ENCODE results near the gene MAP1LC3B2. TPM values are rescaled to one million over a fixed set of nuclear protein-coding genes. Genes with fewer than 3 reads are reported as not detected.

Gene MAP1LC3B2
- total and polyA plus RNA-seq, 4 donors = 1.8 to 18.5 (median 11.0) TPM

DNA sequence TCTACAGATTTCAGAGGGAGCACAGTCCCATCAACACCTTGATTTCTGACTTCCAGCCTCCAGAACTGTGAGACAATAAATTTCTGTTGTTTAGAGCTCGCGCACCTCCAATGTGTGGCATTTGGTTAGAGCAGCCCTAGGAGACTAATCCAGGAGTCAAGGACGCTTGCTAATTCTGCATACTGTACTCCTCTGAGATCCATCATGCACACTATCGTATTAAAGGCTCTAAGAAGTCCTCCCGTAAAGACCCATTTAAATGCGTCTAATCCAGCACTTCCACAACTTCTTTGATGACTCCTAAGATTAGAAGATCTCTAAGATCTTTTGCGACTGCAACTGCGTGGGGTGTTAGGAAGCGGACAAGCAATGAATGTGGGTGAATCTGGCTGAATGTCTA lies 30.4 kb downstream of the MAP1LC3B2 start:
- no peaks in the 10 kb centered on the region for H3K36me3 ChIP-seq (ENCODE audit: control insufficient read depth, insufficient read depth, low read length)
- no peaks in the 10 kb centered on the region for H3K9me3 ChIP-seq (ENCODE audit: control insufficient read depth, insufficient read depth, low read length)
- no peak overlapping the region for H3K27ac ChIP-seq (ENCODE audit: low read depth, low read length)
- WGBS (ENCODE audit: insufficient coverage) = 60% methylated on average over 2 of the region's 9 CpGs
- no peak overlapping the region for H3K4me3 ChIP-seq (ENCODE audit: low read depth, low read length)
- H3K27me3 ChIP-seq (ENCODE audit: control insufficient read depth, insufficient read depth, low read length) = no peaks in the 10 kb centered on the region
- H3K4me1 ChIP-seq (ENCODE audit: control insufficient read depth, insufficient read depth, low read length) = peaks cover 11% of the 10 kb centered on the region
- peak in 1 of 6 donors; percentile 67 for DNase-seq (ENCODE audit: low read depth in 4 of 6, low spot score in 6 of 6)

DNA sequence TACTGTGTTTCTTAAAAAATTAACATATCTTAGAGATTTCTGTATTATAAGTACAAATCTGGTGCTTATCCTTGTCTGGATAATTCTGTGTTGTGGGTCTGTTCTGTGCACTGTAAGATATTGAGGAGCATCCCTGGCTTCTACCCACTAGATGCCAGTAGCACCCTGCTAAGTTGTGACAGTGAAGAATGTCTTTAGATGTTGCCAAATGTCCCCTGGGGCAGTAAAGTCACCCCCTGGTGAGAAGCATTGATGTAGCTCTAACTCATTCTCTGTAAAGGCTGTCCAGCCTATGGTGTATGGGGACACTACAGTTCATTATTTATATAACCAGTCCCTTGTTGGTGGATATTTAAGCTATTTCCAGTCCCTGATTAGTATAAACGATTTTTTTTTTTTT lies 31.4 kb downstream of the MAP1LC3B2 start:
- H3K27ac ChIP-seq (ENCODE audit: low read depth, low read length) = no peak overlapping the region
- H3K4me1 ChIP-seq (ENCODE audit: control insufficient read depth, insufficient read depth, low read length) = peaks cover 11% of the 10 kb centered on the region
- no peaks in the 10 kb centered on the region for H3K27me3 ChIP-seq (ENCODE audit: control insufficient read depth, insufficient read depth, low read length)
- no peak for DNase-seq (ENCODE audit: low read depth in 4 of 6, low spot score in 6 of 6)
- no peaks in the 10 kb centered on the region for H3K36me3 ChIP-seq (ENCODE audit: control insufficient read depth, insufficient read depth, low read length)
- H3K4me3 ChIP-seq (ENCODE audit: low read depth, low read length) = no peak overlapping the region
- no CpG with 5 or more reads among the region's 1 CpG for WGBS (ENCODE audit: insufficient coverage)
- no peaks in the 10 kb centered on the region for H3K9me3 ChIP-seq (ENCODE audit: control insufficient read depth, insufficient read depth, low read length)

DNA sequence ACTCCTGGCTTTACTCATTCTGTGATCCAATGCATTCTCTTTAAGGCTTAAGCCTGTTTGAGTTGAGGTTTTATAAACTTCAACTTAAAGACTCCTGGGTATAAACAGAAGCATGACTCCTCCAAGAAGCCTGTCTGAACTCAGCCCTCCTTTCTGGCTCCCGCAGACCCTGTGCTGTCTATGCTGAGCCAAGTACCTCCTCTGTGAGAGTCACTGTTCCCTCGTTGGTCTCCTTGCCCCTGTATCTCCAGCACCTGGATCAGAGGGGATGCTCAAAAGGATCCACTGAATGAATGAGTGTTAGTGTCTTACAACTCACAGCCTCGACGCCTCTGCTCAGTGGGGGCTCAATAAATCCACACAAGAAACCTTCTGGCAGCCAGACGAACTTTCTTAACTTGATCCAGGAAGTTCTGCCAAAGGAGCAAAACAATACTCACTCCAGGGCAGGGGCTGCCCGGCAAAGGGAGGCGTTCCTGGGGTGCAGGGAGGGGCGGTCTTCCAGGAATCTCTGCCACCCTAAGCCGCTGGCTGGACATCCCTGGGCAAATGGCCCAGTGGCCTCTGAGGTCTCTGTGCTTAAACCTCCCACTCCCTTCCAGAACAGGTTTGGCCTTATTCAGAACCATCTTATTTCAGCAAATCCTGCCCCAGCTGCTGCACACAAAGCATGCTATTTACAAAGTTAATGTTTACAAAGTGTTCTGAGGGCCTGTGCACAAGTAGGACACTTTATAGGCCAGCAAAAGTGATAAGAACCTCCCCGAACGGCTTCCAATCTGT lies 32.9 kb downstream of the MAP1LC3B2 start:
- H3K9me3 ChIP-seq (ENCODE audit: control insufficient read depth, insufficient read depth, low read length) = no peaks in the 10 kb centered on the region
- peak overlapping the region; percentile 41 for H3K27ac ChIP-seq (ENCODE audit: low read depth, low read length)
- peaks cover 11% of the 10 kb centered on the region for H3K4me1 ChIP-seq (ENCODE audit: control insufficient read depth, insufficient read depth, low read length)
- no peaks in the 10 kb centered on the region for H3K36me3 ChIP-seq (ENCODE audit: control insufficient read depth, insufficient read depth, low read length)
- peak in 3 of 6 donors; percentile 43 to 83 (median 65) for DNase-seq (ENCODE audit: low read depth in 4 of 6, low spot score in 6 of 6)
- 24% methylated on average over 9 of the region's 11 CpGs for WGBS (ENCODE audit: insufficient coverage)
- H3K27me3 ChIP-seq (ENCODE audit: control insufficient read depth, insufficient read depth, low read length) = no peaks in the 10 kb centered on the region
- H3K4me3 ChIP-seq (ENCODE audit: low read depth, low read length) = no peak overlapping the region

DNA sequence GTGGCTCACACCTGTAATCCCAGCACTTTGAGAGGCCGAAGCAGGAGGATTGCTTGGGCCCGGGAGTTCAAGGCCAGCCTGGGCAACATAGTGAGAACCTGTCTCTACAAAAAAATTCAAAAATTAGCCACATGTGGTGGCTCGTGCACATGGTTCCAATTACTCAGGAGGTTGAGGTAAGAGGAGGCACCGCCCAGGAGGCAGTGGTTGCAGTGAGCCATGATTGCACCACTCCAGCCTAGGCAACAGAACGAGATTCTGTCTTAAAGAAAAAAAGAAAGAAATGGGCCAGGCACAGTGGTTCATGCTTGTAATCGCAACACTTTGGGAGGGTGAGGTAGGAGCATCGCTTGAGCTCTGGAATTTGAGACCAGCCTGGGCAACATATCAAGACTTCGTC lies 33.5 kb downstream of the MAP1LC3B2 start:
- Histone ChIP-seq H3K4me1 (ENCODE audit: control insufficient read depth, insufficient read depth, low read length) (peaks cover 11% of the 10 kb centered on the region), H3K36me3 (ENCODE audit: control insufficient read depth, insufficient read depth, low read length) (no peaks in the 10 kb centered on the region), H3K27me3 (ENCODE audit: control insufficient read depth, insufficient read depth, low read length) (no peaks in the 10 kb centered on the region), H3K9me3 (ENCODE audit: control insufficient read depth, insufficient read depth, low read length) (no peaks in the 10 kb centered on the region), H3K27ac (ENCODE audit: low read depth, low read length) (peak overlapping the region; percentile 41), H3K4me3 (ENCODE audit: low read depth, low read length) (no peak overlapping the region)
- 92% methylated on average over 4 of the region's 8 CpGs for WGBS (ENCODE audit: insufficient coverage)
- DNase-seq (ENCODE audit: low read depth in 4 of 6, low spot score in 6 of 6) = no peak

DNA sequence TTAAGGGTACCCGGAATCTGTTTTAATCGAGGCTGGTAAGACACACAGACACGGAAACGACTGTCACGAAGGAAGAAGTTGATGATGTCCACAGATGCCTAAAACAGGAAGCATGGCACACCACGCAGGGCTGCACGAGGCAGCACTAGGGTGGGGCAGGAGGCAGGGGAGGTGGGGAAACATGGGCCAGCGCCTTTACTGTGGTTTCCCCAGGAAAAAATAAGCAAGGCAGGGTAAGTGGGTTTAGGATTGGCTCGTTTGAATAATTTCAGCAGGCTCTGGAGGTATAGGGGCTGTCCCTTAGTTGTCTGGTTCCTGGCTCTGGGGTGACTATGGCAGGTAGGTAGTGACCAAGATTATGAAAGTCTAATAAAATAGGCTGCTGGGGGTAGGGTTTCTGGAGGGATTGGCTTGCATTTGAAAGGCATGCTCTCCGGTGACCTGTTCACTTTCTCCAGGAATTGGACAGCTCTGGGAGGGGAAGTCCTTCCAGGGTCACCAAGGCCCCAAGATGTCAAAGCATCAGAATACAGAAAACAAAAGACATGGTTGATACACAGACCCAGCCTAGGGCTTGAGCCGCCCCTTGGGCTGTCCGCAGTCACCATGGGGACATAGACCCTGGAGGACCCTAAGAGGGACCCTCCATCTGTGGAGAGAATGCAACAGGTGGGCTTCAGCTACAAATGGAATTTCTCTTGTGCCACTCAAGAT lies 35.3 kb downstream of the MAP1LC3B2 start:
- Histone ChIP-seq H3K27ac (ENCODE audit: low read depth, low read length) (no peak overlapping the region), H3K27me3 (ENCODE audit: control insufficient read depth, insufficient read depth, low read length) (no peaks in the 10 kb centered on the region), H3K4me3 (ENCODE audit: low read depth, low read length) (no peak overlapping the region), H3K4me1 (ENCODE audit: control insufficient read depth, insufficient read depth, low read length) (peaks cover 21% of the 10 kb centered on the region), H3K9me3 (ENCODE audit: control insufficient read depth, insufficient read depth, low read length) (no peaks in the 10 kb centered on the region), H3K36me3 (ENCODE audit: control insufficient read depth, insufficient read depth, low read length) (no peaks in the 10 kb centered on the region)
- WGBS (ENCODE audit: insufficient coverage) = 92% methylated on average over 12 of the region's 12 CpGs
- DNase-seq (ENCODE audit: low read depth in 4 of 6, low spot score in 6 of 6) = no peak

DNA sequence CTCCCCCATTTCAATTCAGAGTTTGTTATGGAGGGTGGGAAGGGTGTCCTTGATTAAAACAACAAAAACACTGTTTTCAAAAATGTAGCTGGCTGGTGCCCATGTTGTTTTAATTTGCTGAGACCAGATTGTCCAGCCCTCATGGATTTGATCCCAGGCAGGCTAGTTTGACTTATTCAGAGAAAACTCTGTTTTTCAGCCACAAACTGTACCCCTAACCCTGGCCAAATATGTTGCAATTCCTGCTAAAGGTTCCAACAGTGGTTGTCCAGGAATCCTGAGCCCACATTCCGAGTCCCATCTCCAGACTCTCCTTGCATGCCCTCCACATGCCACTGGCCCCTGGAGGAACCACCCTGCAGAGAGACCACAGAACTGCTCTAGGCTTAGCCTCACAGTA lies 36.0 kb downstream of the MAP1LC3B2 start:
- peak in 1 of 6 donors; percentile 41 for DNase-seq (ENCODE audit: low read depth in 4 of 6, low spot score in 6 of 6)
- WGBS (ENCODE audit: insufficient coverage) = 0% methylated on average over 1 of the region's 1 CpG

DNA sequence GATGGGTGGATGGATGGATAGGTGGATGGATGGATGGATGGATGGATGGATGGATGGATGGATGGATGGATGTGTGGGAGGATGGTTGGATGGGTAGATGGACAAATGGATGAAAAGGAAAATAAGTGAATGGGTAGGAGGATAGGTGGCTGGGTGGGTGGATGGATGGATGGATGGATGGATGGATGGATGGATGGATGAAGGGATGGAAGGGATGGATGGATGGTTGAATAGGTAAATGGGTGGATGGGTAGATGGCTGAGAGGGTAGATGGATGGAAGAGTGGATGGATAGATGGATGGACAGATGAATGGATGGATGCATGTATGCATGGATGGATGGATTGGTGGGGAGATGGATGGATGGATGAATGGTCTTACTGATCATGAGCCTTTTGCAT lies 36.5 kb downstream of the MAP1LC3B2 start:
- H3K27me3 ChIP-seq (ENCODE audit: control insufficient read depth, insufficient read depth, low read length) = no peaks in the 10 kb centered on the region
- H3K4me1 ChIP-seq (ENCODE audit: control insufficient read depth, insufficient read depth, low read length) = peaks cover 26% of the 10 kb centered on the region
- no peak overlapping the region for H3K27ac ChIP-seq (ENCODE audit: low read depth, low read length)
- H3K9me3 ChIP-seq (ENCODE audit: control insufficient read depth, insufficient read depth, low read length) = no peaks in the 10 kb centered on the region
- no peaks in the 10 kb centered on the region for H3K36me3 ChIP-seq (ENCODE audit: control insufficient read depth, insufficient read depth, low read length)
- no peak overlapping the region for H3K4me3 ChIP-seq (ENCODE audit: low read depth, low read length)
- DNase-seq (ENCODE audit: low read depth in 4 of 6, low spot score in 6 of 6) = no peak

More for the DNA sequence above, 36.0 kb downstream of the MAP1LC3B2 start:
- Histone ChIP-seq H3K4me1 (ENCODE audit: control insufficient read depth, insufficient read depth, low read length) (peaks cover 26% of the 10 kb centered on the region), H3K9me3 (ENCODE audit: control insufficient read depth, insufficient read depth, low read length) (no peaks in the 10 kb centered on the region), H3K4me3 (ENCODE audit: low read depth, low read length) (no peak overlapping the region), H3K27ac (ENCODE audit: low read depth, low read length) (no peak overlapping the region), H3K27me3 (ENCODE audit: control insufficient read depth, insufficient read depth, low read length) (no peaks in the 10 kb centered on the region), H3K36me3 (ENCODE audit: control insufficient read depth, insufficient read depth, low read length) (no peaks in the 10 kb centered on the region)

DNA sequence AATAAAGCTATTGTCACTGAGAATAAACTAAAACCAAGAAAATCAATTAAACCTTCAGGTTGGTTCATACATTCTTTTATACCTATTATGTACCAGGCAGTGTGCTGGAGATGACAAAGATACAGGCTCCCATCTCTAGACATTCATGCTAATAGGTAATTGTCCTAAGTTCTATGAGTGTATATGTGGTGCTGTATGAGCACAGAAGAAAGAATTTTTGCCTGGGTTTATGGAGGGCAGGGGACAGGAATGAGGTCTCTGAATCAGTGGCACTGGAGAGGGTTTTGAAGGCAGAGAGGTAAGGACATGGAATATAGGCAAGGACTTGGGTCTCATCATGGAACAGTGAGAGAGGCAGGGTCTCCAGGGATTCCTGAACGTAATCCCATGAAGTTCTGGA lies 38.7 kb downstream of the MAP1LC3B2 start:
- H3K27ac ChIP-seq (ENCODE audit: low read depth, low read length) = no peak overlapping the region
- H3K9me3 ChIP-seq (ENCODE audit: control insufficient read depth, insufficient read depth, low read length) = no peaks in the 10 kb centered on the region
- no peak overlapping the region for H3K4me3 ChIP-seq (ENCODE audit: low read depth, low read length)
- 77% methylated on average over 1 of the region's 1 CpG for WGBS (ENCODE audit: insufficient coverage)
- H3K4me1 ChIP-seq (ENCODE audit: control insufficient read depth, insufficient read depth, low read length) = peaks cover 15% of the 10 kb centered on the region
- H3K36me3 ChIP-seq (ENCODE audit: control insufficient read depth, insufficient read depth, low read length) = no peaks in the 10 kb centered on the region
- H3K27me3 ChIP-seq (ENCODE audit: control insufficient read depth, insufficient read depth, low read length) = no peaks in the 10 kb centered on the region
- no peak for DNase-seq (ENCODE audit: low read depth in 4 of 6, low spot score in 6 of 6)

DNA sequence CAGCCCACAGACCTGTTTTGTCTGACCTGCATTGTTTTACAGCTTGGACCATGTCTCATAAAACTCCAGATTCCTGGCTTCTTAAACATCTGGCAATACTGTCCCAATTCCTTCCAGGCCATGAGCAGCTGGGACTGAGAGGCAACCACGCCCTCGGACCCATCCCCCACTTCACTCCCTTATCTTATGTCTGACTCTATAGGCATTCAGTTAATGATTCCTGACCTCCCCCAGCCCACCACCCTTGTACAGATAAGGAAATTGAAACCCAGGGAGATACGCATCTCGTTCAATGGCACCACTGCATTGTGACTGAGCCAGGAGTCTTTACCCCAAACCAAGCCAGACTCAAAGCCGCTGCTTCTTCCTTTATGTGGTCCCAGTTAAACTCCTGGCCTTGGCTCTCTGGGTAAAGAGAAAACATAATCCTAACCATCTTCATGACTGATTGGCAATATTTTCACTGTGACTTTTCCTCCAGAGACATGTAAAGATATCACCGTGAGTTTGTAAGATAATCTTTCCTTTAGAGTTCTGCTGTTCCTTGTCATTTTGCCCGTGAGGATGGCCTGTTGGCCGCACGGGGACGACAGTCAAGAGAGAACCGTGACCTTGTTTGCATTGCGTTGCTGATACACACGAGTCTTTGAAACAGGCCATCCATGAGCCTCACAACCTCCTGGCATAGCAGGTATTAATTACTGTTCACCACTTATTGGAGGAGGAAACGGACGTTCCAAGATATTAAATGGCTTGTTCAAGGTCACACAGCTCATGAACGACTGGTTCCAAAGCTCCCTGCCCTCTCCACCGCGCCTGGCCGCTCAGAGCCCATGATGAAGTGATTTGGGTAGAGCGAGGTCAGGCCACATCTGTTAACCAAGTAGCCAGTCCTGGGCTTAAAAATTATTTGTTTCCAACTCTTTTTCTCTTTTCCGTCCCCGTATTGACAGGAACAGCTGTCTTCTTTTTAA lies 39.4 kb downstream of the MAP1LC3B2 start:
- Histone ChIP-seq H3K27me3 (ENCODE audit: control insufficient read depth, insufficient read depth, low read length) (no peaks in the 10 kb centered on the region), H3K27ac (ENCODE audit: low read depth, low read length) (peak overlapping the region; percentile 80), H3K4me3 (ENCODE audit: low read depth, low read length) (peak overlapping the region; percentile 42), H3K9me3 (ENCODE audit: control insufficient read depth, insufficient read depth, low read length) (no peaks in the 10 kb centered on the region), H3K36me3 (ENCODE audit: control insufficient read depth, insufficient read depth, low read length) (no peaks in the 10 kb centered on the region), H3K4me1 (ENCODE audit: control insufficient read depth, insufficient read depth, low read length) (peaks cover 16% of the 10 kb centered on the region)
- 80% methylated on average over 13 of the region's 22 CpGs for WGBS (ENCODE audit: insufficient coverage)
- no peak for DNase-seq (ENCODE audit: low read depth in 4 of 6, low spot score in 6 of 6)

All from spinal cord (tissue), 10 donors.